Mesenchymal stem cell (in vitro differentiated cells and primary cell): ENCODE measurements around the gene TARS2.

Source experiments
- DNase-seq: peaks from one replicate; pipeline ENCODE4 v3.0.0-alpha.2; 2013
- H2AFZ ChIP-seq: one replicate; pipeline ENCODE4 v1.6.1; 2013; ENCODE audit warnings: low read depth, mild to moderate bottlenecking, control low read depth, inconsistent platforms, low read length, moderate library complexity
- H2AK5ac ChIP-seq: 2 replicates; pipeline ENCODE4 v1.6.1; 2013; ENCODE audit warnings: low read length, moderate library complexity, mild to moderate bottlenecking, inconsistent platforms; ENCODE audit not compliant: severe bottlenecking
- H2BK120ac ChIP-seq: one replicate; pipeline ENCODE4 v1.6.1; 2013; ENCODE audit warnings: low read depth, mild to moderate bottlenecking, inconsistent platforms, low read length, moderate library complexity
- H2BK12ac ChIP-seq, 2 experiments: one replicate each; pipeline ENCODE4 v1.6.1; 2013; ENCODE audit warnings: inconsistent platforms in 2 of 2, low read length in 2 of 2, mild to moderate bottlenecking in 2 of 2, moderate library complexity in 2 of 2, control low read depth in 1 of 2
- H2BK15ac ChIP-seq: one replicate; pipeline ENCODE4 v1.6.1; 2013; ENCODE audit warnings: mild to moderate bottlenecking, low read depth, inconsistent platforms; ENCODE audit not compliant: poor library complexity, severe bottlenecking
- H2BK5ac ChIP-seq: 2 replicates; pipeline ENCODE4 v1.6.1; 2013; ENCODE audit warnings: low read depth, mild to moderate bottlenecking, low read length, control low read depth, inconsistent platforms; ENCODE audit not compliant: poor library complexity, severe bottlenecking
- H3K14ac ChIP-seq, 2 experiments: one replicate each; pipeline ENCODE4 v1.6.1; 2013; ENCODE audit warnings: inconsistent platforms in 2 of 2, low read length in 2 of 2, control low read depth in 1 of 2, mild to moderate bottlenecking in 1 of 2, moderate library complexity in 1 of 2
- H3K18ac ChIP-seq, 2 experiments: one replicate each; pipeline ENCODE4 v1.6.1; 2013; ENCODE audit warnings: inconsistent platforms in 2 of 2, low read length in 2 of 2, control low read depth in 1 of 2, low read depth in 1 of 2, mild to moderate bottlenecking in 1 of 2
- H3K23ac ChIP-seq, 2 experiments: one replicate each; pipeline ENCODE4 v1.6.1; 2013; ENCODE audit warnings: inconsistent platforms in 2 of 2, low read length in 2 of 2, mild to moderate bottlenecking in 2 of 2, moderate library complexity in 2 of 2, control low read depth in 1 of 2
- H3K27ac ChIP-seq: 2 replicates; pipeline ENCODE4 v1.5.1; 2013; ENCODE audit warnings: mild to moderate bottlenecking, moderate library complexity, low read length, control low read depth, inconsistent platforms; ENCODE audit not compliant: poor library complexity, severe bottlenecking
- H3K27me3 ChIP-seq, 2 experiments: 2 replicates each; pipeline versions ENCODE4 v1.6.1 to v1.7.0; 2013; ENCODE audit warnings: low read length in 2 of 2, mild to moderate bottlenecking in 2 of 2, moderate library complexity in 2 of 2, control low read depth in 1 of 2, inconsistent platforms in 1 of 2; ENCODE audit not compliant: control insufficient read depth in 1 of 2, insufficient read depth in 1 of 2
- H3K36me3 ChIP-seq, 2 experiments: 2 replicates each; pipeline versions ENCODE4 v1.6.1 to v1.7.0; 2013; ENCODE audit warnings: low read length in 2 of 2, control low read depth in 1 of 2, inconsistent platforms in 1 of 2, low read depth in 1 of 2, mild to moderate bottlenecking in 1 of 2; ENCODE audit not compliant: insufficient read depth in 2 of 2, control insufficient read depth in 1 of 2
- H3K4ac ChIP-seq, 2 experiments: one replicate each; pipeline ENCODE4 v1.6.1; 2013; ENCODE audit warnings: inconsistent platforms in 2 of 2, low read length in 2 of 2, mild to moderate bottlenecking in 2 of 2, moderate library complexity in 2 of 2, control low read depth in 1 of 2, low read depth in 1 of 2
- H3K4me1 ChIP-seq: 2 replicates; pipeline ENCODE4 v1.6.1; 2013; ENCODE audit warnings: low read depth, low read length, control low read depth; ENCODE audit not compliant: control insufficient read depth, insufficient read depth
- H3K4me2 ChIP-seq: 2 replicates; pipeline ENCODE4 v1.6.1; 2013; ENCODE audit warnings: low read length, mild to moderate bottlenecking, inconsistent platforms; ENCODE audit not compliant: poor library complexity, severe bottlenecking
- H3K4me3 ChIP-seq, 2 experiments: 2 replicates each; pipeline versions ENCODE4 v1.5.1 to v1.7.0; 2013; ENCODE audit warnings: low read length in 2 of 2, mild to moderate bottlenecking in 2 of 2, control low read depth in 1 of 2, low read depth in 1 of 2; ENCODE audit not compliant: insufficient read depth in 1 of 2
- H3K79me1 ChIP-seq: replicated peaks from 2 replicates; pipeline ENCODE4 v1.6.1; 2013; ENCODE audit warnings: mild to moderate bottlenecking, control low read depth, low read length, inconsistent platforms; ENCODE audit not compliant: poor library complexity, severe bottlenecking
- H3K9ac ChIP-seq: 2 replicates; pipeline ENCODE4 v1.7.0; 2013; ENCODE audit warnings: mild to moderate bottlenecking, low read length, moderate library complexity
- H3K9me3 ChIP-seq: 2 replicates; pipeline ENCODE4 v1.7.0; 2013; ENCODE audit warnings: mild to moderate bottlenecking, low read length; ENCODE audit not compliant: control insufficient read depth
- H4K8ac ChIP-seq: one replicate; pipeline ENCODE4 v1.6.1; 2013; ENCODE audit warnings: inconsistent platforms, mild to moderate bottlenecking, low read length, moderate library complexity
- H4K91ac ChIP-seq: one replicate; pipeline ENCODE4 v1.6.1; 2013; ENCODE audit warnings: mild to moderate bottlenecking, low read length, inconsistent platforms
- WGBS: methylation state at CpG from one replicate; pipeline ENCODE4 v1.1.7; 2013; ENCODE audit warnings: mixed read lengths; 5-methylcytosine and 5-hydroxymethylcytosine counted together

The TARS2 gene

GRCh38 chr1:150544204-150544603, 57.0 kb downstream of the TARS2 start:
- Histone ChIP-seq H3K79me1 (no peaks in the 10 kb centered on the region), H2BK15ac (no peak overlapping the region), H3K4me2 (no peak overlapping the region), H3K9me3 (no peaks in the 10 kb centered on the region), H3K23ac (no peak overlapping the region), H2AFZ (no peak overlapping the region), H4K8ac (no peak overlapping the region), H3K36me3 (no peaks in the 10 kb centered on the region), H3K14ac (no peak overlapping the region), H3K27me3 (no peaks in the 10 kb centered on the region), H3K4ac (no peak overlapping the region), H4K91ac (no peak overlapping the region), H2BK5ac (no peak overlapping the region), H3K9ac (peak overlapping the region; percentile 68), H2BK120ac (no peak overlapping the region), H3K18ac (no peak overlapping the region), H2BK12ac (no peak overlapping the region), H3K4me1 (peaks cover 7% of the 10 kb centered on the region), H2AK5ac (no peak overlapping the region), H3K4me3 (peak overlapping the region in 1 of 2 experiments; percentile 27), H3K27ac (no peak overlapping the region)
- DNase-seq: peak; percentile 35
- 100% methylated on average over 1 of the region's 3 CpGs for WGBS

- Histone ChIP-seq H3K23ac (no peak overlapping the region), H3K79me1 (no peaks in the 10 kb centered on the region), H2AFZ (no peak overlapping the region), H3K9ac (no peak overlapping the region), H2BK15ac (no peak overlapping the region), H3K4me2 (no peak overlapping the region), H3K4me1 (peaks cover 13% of the 10 kb centered on the region), H4K8ac (no peak overlapping the region), H2BK12ac (no peak overlapping the region), H3K9me3 (no peaks in the 10 kb centered on the region), H2BK5ac (no peak overlapping the region), H3K27me3 (no peaks in the 10 kb centered on the region), H3K18ac (no peak overlapping the region), H2BK120ac (no peak overlapping the region), H3K36me3 (no peaks in the 10 kb centered on the region), H3K4ac (no peak overlapping the region), H3K27ac (no peak overlapping the region), H2AK5ac (no peak overlapping the region), H3K14ac (no peak overlapping the region), H4K91ac (no peak overlapping the region), H3K4me3 (no peak overlapping the region)
- peak; percentile 31 for DNase-seq
- 53% methylated on average over 2 of the region's 6 CpGs for WGBS
These were observed 58.3 kb downstream of the TARS2 start for GRCh38 chr1:150545486-150546032.

GRCh38 chr1:150546294-150546937, 59.2 kb downstream of the TARS2 start:
- Histone ChIP-seq H2BK12ac (no peak overlapping the region), H4K8ac (no peak overlapping the region), H3K14ac (no peak overlapping the region), H2AFZ (no peak overlapping the region), H2BK5ac (no peak overlapping the region), H2AK5ac (no peak overlapping the region), H3K9me3 (no peaks in the 10 kb centered on the region), H3K4me1 (peaks cover 13% of the 10 kb centered on the region), H3K27me3 (no peaks in the 10 kb centered on the region), H3K27ac (no peak overlapping the region), H3K9ac (no peak overlapping the region), H3K4ac (no peak overlapping the region), H3K36me3 (no peaks in the 10 kb centered on the region), H2BK120ac (no peak overlapping the region), H3K18ac (no peak overlapping the region), H3K23ac (no peak overlapping the region), H3K79me1 (no peaks in the 10 kb centered on the region), H4K91ac (no peak overlapping the region), H3K4me2 (no peak overlapping the region), H2BK15ac (no peak overlapping the region), H3K4me3 (no peak overlapping the region)
- WGBS: 96% methylated on average over 16 of the region's 16 CpGs
- no peak for DNase-seq

DNA sequence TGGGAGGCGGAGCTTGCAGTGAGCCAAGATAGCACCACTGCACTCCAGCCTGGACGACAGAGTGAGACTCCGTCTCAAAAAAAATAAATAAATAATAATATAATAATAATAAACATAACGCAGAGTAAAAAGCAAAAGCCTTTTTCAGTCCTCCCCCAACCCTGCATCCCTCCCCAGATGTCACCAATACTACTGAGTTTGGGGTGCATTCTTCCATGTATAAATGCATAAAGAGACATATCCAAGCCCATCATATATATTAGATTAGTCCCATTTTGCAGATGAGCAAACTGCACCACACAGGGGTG, 61.1 kb downstream of the TARS2 start:
- H3K79me1 ChIP-seq: no peaks in the 10 kb centered on the region
- no peak overlapping the region for H4K91ac ChIP-seq
- H2AFZ ChIP-seq: no peak overlapping the region
- H3K14ac ChIP-seq: no peak overlapping the region
- H2BK15ac ChIP-seq: no peak overlapping the region
- peak overlapping the region; percentile 89 for H3K9ac ChIP-seq
- no peak overlapping the region for H3K4ac ChIP-seq
- peak overlapping the region; percentile 73 for H2BK120ac ChIP-seq
- H3K4me3 ChIP-seq: peak overlapping the region in 1 of 2 experiments; percentile 79
- H3K27me3 ChIP-seq: no peaks in the 10 kb centered on the region
- peak overlapping the region; percentile 95 for H3K4me2 ChIP-seq
- H3K18ac ChIP-seq: peak overlapping the region in 1 of 2 experiments; percentile 81
- H2BK12ac ChIP-seq: no peak overlapping the region
- no peaks in the 10 kb centered on the region for H3K9me3 ChIP-seq
- no peak for DNase-seq
- no peak overlapping the region for H2AK5ac ChIP-seq
- H2BK5ac ChIP-seq: no peak overlapping the region
- H3K4me1 ChIP-seq: peaks cover 24% of the 10 kb centered on the region
- H3K36me3 ChIP-seq: no peaks in the 10 kb centered on the region
- H3K23ac ChIP-seq: no peak overlapping the region
- H3K27ac ChIP-seq: no peak overlapping the region
- no CpG with 5 or more reads among the region's 4 CpGs for WGBS
- H4K8ac ChIP-seq: peak overlapping the region; percentile 84
